WTC11 (cell line): ENCODE data around the gene PCSK2. TPM values are rescaled to one million over a fixed set of nuclear protein-coding genes. Genes with fewer than 3 reads are reported as not detected.

Experiments
- ATAC-seq: fragments of 200-7000 bp; cut with Tn5 transposase; 2 replicates; pipeline ENCODE4 v1.10.0; 2021; ENCODE audit warnings: mild to moderate bottlenecking, moderate library complexity
- CTCF ChIA-PET: fragments of 300-600 bp; sonication (Branson Sonifier 250); formaldehyde crosslinking; loops from one replicate; lab custom pipeline; 2021; ENCODE audit warnings: antibody characterized with exemption; lab: Charles Lee
- POLR2A ChIA-PET: fragments of 350-600 bp; sonication (Branson Sonifier 250); formaldehyde crosslinking; loops from one replicate; lab custom pipeline; 2021; ENCODE audit warnings: antibody characterized with exemption; lab: Charles Lee
- DNase-seq: peaks from one replicate; pipeline ENCODE4 v3.0.0; 2021; ENCODE audit warnings: low spot score
- H3K27ac Mint-ChIP-seq: 2 replicates; pipeline ENCODE4 v1.8.0; 2021; ENCODE audit warnings: mixed read lengths
- H3K27me3 Mint-ChIP-seq: 2 replicates; pipeline ENCODE4 v1.8.0; 2021; ENCODE audit warnings: low read depth, mild to moderate bottlenecking, moderate library complexity, mixed read lengths
- H3K36me3 Mint-ChIP-seq: 2 replicates; pipeline ENCODE4 v1.8.0; 2021; ENCODE audit warnings: mixed read lengths
- H3K4me1 Mint-ChIP-seq: 2 replicates; pipeline ENCODE4 v1.8.0; 2022; ENCODE audit warnings: mixed read lengths
- H3K4me3 Mint-ChIP-seq: 2 replicates; pipeline ENCODE4 v1.8.0; 2021; ENCODE audit warnings: mild to moderate bottlenecking, moderate library complexity, mixed read lengths
- H3K9me3 Mint-ChIP-seq: 2 replicates; pipeline ENCODE4 v1.8.0; 2021; ENCODE audit warnings: mixed read lengths
- ATF1 ChIP-seq: sonication (generic); formaldehyde crosslinking; IDR thresholded peaks from 2 replicates; pipeline ENCODE4 v1.8.1; 2023; ENCODE audit warnings: mild to moderate bottlenecking, moderate library complexity, missing genetic modification reagents
- CBFB ChIP-seq: sonication (generic); formaldehyde crosslinking; IDR thresholded peaks from 2 replicates; pipeline ENCODE4 v1.8.1; 2022; ENCODE audit warnings: mild to moderate bottlenecking, low read depth, missing genetic modification reagents
- CREB1 ChIP-seq: sonication (generic); formaldehyde crosslinking; IDR thresholded peaks from 2 replicates; pipeline ENCODE4 v1.8.0; 2023; ENCODE audit warnings: mild to moderate bottlenecking, missing genetic modification reagents
- ETV6 ChIP-seq: sonication (generic); formaldehyde crosslinking; IDR thresholded peaks from 2 replicates; pipeline ENCODE4 v1.8.1; 2022; ENCODE audit warnings: mild to moderate bottlenecking, missing genetic modification reagents
- FOXP1 ChIP-seq: sonication (generic); formaldehyde crosslinking; IDR thresholded peaks from 2 replicates; pipeline ENCODE4 v1.8.0; 2022; ENCODE audit warnings: missing genetic modification reagents, mild to moderate bottlenecking, moderate library complexity, borderline replicate concordance
- NFATC4 ChIP-seq: fragments of 250-450 bp; sonication (Bioruptor Pico); IDR thresholded peaks from 2 replicates; pipeline ENCODE4 v1.9.0; 2021; ENCODE audit warnings: mild to moderate bottlenecking
- NR3C1 ChIP-seq: sonication (generic); formaldehyde crosslinking; conservative IDR thresholded peaks from 2 replicates; pipeline ENCODE4 v1.8.1; 2023; ENCODE audit warnings: low read depth, mild to moderate bottlenecking, missing genetic modification reagents
- SMAD3 ChIP-seq: sonication (generic); formaldehyde crosslinking; IDR thresholded peaks from 2 replicates; pipeline ENCODE4 v1.8.0; 2022; ENCODE audit warnings: missing genetic modification reagents, mild to moderate bottlenecking, borderline replicate concordance
- TP53 ChIP-seq: sonication (generic); formaldehyde crosslinking; IDR thresholded peaks from 2 replicates; pipeline ENCODE4 v1.8.1; 2023; ENCODE audit warnings: mild to moderate bottlenecking, missing genetic modification reagents
- ZNF396 ChIP-seq: fragments of 250-450 bp; sonication (Bioruptor Pico); IDR thresholded peaks from 2 replicates; pipeline ENCODE4 v1.8.0; 2021; ENCODE audit warnings: mild to moderate bottlenecking, moderate library complexity, borderline replicate concordance
- total RNA-seq: library from RNA; stranded (reverse); gene quantifications from 3 replicates; pipeline ENCODE4 v1.2.3, GENCODE V29; 2021
- TF ChIP-seq, protein P1 (sequence below): fragments of 200-600 bp; IDR thresholded peaks from 2 replicates; pipeline ENCODE4 v1.8.0; 2022; ENCODE audit warnings: antibody characterized with exemption
- TF ChIP-seq, protein P2 (sequence below): fragments of 250-450 bp; sonication (Bioruptor Pico); IDR thresholded peaks from 2 replicates; pipeline ENCODE4 v1.9.0; 2021; ENCODE audit warnings: mild to moderate bottlenecking
- TF ChIP-seq, protein P3 (sequence below): sonication (generic); formaldehyde crosslinking; IDR thresholded peaks from 2 replicates; pipeline ENCODE4 v1.8.0; 2022; ENCODE audit warnings: mild to moderate bottlenecking, missing genetic modification reagents

The PCSK2 gene
- total RNA-seq, 1 experiment from 2014 or later = 0.74 TPM

DNA sequence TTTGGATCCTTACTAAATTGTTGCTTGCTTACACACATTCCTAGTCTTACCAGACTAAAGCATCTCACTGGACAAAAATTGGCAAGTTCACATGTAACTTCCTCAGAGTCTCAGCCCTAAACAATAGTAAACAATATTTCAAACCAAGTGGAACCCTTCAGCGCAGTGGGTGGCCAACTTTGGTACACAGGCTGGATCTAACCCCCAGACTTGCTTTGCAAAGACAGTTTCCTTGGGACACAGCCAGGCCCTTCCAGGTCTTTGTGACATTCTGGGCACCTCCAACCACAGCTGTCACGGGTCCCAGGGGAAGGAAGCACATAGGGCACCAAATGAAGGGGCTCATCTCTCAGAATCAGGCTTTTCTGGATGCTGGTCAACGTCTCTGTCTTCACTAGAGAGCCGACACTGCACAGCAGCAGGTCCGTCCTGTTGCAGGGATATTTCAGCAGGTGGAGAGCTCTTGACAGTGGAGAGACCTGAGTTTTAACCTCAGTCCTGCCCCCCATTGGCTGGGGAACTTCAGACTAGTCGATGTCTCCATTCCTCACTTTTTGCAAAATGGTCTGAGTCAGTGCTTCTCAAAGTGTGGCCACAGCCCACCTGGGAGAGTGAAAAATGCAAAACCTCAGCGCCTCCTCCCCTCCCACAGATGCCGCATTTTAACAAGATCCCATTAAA lies 212.9 kb downstream of the PCSK2 start:
- H3K4me3 Mint-ChIP-seq = no peak overlapping the region
- CTCF ChIA-PET = interaction anchor here (0.6 to 1.0 kb wide), 2 partner anchors 168 to 635 kb away, joined by 3 to 5 read pairs; no protein-coding TSS in a partner anchor
- H3K27me3 Mint-ChIP-seq = no peaks in the 10 kb centered on the region
- POLR2A ChIA-PET = no interaction called here
- H3K4me1 Mint-ChIP-seq = no peaks in the 10 kb centered on the region
- H3K9me3 Mint-ChIP-seq = peaks cover 3% of the 10 kb centered on the region; the same call in 1 of the 2 replicates
- DNase-seq = no peak
- TF ChIP-seq SMAD3 (no peak), TP53 (no peak), FOXP1 (CRISPR knock-in tag) (no peak), ATF1 (CRISPR knock-in tag) (no peak), ETV6 (CRISPR knock-in tag) (no peak)
- TF ChIP-seq, protein P1, sequence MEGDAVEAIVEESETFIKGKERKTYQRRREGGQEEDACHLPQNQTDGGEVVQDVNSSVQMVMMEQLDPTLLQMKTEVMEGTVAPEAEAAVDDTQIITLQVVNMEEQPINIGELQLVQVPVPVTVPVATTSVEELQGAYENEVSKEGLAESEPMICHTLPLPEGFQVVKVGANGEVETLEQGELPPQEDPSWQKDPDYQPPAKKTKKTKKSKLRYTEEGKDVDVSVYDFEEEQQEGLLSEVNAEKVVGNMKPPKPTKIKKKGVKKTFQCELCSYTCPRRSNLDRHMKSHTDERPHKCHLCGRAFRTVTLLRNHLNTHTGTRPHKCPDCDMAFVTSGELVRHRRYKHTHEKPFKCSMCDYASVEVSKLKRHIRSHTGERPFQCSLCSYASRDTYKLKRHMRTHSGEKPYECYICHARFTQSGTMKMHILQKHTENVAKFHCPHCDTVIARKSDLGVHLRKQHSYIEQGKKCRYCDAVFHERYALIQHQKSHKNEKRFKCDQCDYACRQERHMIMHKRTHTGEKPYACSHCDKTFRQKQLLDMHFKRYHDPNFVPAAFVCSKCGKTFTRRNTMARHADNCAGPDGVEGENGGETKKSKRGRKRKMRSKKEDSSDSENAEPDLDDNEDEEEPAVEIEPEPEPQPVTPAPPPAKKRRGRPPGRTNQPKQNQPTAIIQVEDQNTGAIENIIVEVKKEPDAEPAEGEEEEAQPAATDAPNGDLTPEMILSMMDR = no peak
- peak; percentile 33 for ATAC-seq
- no peaks in the 10 kb centered on the region for H3K36me3 Mint-ChIP-seq
- no peak overlapping the region for H3K27ac Mint-ChIP-seq

DNA sequence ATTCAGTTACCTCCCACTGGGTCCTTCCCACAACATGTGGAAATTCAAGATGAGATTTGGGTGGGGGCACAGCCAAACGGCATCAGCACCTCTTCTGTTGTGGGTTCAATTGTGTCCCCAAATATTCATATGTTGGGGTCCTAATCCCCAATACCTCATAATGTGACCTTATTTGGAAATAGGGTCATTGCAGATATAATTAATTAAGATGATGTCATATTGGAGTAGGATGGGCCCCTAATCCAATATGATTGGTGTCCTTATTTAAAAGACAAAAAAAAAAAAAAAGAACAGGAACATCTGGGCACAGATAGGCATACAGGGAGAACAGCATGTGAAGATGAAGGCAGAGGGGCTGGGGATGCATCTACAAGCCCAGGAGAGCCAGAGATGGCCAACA lies 214.9 kb downstream of the PCSK2 start:
- H3K27ac Mint-ChIP-seq = no peak overlapping the region
- no peak for DNase-seq
- ATAC-seq = no peak
- POLR2A ChIA-PET = no interaction called here
- no peak overlapping the region for H3K4me3 Mint-ChIP-seq
- no peaks in the 10 kb centered on the region for H3K27me3 Mint-ChIP-seq
- peaks cover 3% of the 10 kb centered on the region; the same call in 1 of the 2 replicates for H3K9me3 Mint-ChIP-seq
- no peak for TF ChIP-seq CREB1 (CRISPR knock-in tag)
- TF ChIP-seq, all 79 proteins: peak for 0
- no peaks in the 10 kb centered on the region for H3K4me1 Mint-ChIP-seq
- no peaks in the 10 kb centered on the region for H3K36me3 Mint-ChIP-seq
- CTCF ChIA-PET = interaction anchor here (1.2 to 1.3 kb wide), 2 partner anchors 11 to 215 kb away, joined by 12 to 13 read pairs; partner anchors contain the start of gene PCSK2

DNA sequence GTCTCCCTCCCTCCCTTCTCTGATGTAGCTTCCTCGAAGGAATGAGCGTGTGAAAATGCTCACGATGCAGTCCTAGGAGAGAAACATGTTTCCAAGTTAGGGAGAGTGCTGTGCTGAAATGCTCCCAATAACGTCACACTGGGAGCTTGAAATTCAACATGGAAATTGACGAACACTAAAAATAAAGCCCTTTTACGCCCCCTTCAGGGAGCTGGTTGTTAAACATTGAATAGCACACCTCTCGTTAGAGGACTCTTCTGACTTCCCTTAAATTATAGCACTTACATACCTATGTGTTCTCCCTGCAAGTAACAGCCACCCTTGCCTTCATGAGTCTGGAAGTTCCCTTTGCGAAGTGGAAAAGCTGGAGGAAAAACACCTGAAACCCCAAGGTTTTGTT lies 215.7 kb downstream of the PCSK2 start:
- Mint-ChIP-seq H3K36me3 (no peaks in the 10 kb centered on the region), H3K9me3 (peaks cover 3% of the 10 kb centered on the region; the same call in 1 of the 2 replicates), H3K27me3 (no peaks in the 10 kb centered on the region), H3K4me1 (no peaks in the 10 kb centered on the region)
- ATAC-seq (peak; percentile 70), DNase-seq (peak; percentile 38)
- TF ChIP-seq, protein P1 = peak; percentile 37; the same call in 1 of the 2 replicates
- TF ChIP-seq TP53 = no peak
- TF ChIP-seq, all 79 proteins: peak for 1
- Mint-ChIP-seq H3K4me3 (no peak overlapping the region), H3K27ac (no peak overlapping the region)
- ChIA-PET POLR2A (no interaction called here), CTCF (interaction anchor here (0.6 to 1.4 kb wide), 21 partner anchors 10 to 641 kb away, joined by 3 to 23 read pairs (median 4); partner anchors contain the start of gene PCSK2)

DNA sequence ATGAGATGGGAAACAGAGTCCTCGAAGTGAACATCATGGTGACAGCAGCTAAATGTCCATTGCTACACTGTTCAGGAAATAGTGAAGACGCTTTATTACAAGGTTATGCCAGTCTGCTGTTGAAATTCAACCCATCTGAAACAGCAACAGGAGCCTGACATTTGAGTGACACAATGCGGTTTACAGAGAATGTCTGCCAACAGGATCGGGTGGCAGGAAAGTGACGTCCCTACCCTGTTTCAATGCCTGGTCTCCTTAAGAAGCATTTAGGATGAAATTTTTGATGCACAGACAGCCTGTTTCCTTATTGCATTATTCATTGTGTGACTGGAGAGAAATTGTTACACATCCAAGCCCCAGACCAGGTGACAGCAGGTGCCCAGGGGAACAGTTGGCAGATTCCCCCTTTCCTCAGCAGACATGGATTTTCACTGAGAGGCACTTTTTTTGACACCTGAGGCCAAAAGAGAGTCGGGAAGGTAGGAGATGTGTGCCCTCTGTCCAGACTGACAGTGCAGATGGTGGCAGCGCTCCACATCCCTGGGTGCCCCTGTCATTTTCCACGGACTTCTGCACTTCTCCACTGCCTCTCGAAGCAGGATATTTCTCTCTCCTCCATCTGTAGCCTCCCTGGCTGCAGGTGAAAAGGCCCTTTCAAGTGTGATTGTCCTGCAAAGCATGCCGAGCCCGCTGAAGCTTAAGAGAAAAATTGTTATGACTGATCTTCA lies 216.5 kb downstream of the PCSK2 start:
- ATAC-seq = no peak
- TF ChIP-seq, protein P2, sequence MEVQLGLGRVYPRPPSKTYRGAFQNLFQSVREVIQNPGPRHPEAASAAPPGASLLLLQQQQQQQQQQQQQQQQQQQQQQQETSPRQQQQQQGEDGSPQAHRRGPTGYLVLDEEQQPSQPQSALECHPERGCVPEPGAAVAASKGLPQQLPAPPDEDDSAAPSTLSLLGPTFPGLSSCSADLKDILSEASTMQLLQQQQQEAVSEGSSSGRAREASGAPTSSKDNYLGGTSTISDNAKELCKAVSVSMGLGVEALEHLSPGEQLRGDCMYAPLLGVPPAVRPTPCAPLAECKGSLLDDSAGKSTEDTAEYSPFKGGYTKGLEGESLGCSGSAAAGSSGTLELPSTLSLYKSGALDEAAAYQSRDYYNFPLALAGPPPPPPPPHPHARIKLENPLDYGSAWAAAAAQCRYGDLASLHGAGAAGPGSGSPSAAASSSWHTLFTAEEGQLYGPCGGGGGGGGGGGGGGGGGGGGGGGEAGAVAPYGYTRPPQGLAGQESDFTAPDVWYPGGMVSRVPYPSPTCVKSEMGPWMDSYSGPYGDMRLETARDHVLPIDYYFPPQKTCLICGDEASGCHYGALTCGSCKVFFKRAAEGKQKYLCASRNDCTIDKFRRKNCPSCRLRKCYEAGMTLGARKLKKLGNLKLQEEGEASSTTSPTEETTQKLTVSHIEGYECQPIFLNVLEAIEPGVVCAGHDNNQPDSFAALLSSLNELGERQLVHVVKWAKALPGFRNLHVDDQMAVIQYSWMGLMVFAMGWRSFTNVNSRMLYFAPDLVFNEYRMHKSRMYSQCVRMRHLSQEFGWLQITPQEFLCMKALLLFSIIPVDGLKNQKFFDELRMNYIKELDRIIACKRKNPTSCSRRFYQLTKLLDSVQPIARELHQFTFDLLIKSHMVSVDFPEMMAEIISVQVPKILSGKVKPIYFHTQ (CRISPR knock-in tag) = no peak
- TF ChIP-seq NR3C1 (CRISPR knock-in tag) = no peak
- TF ChIP-seq NFATC4 (CRISPR knock-in tag) = no peak
- TF ChIP-seq CBFB (CRISPR knock-in tag) = no peak
- no peak for TF ChIP-seq ZNF396
- TF ChIP-seq, protein P3, sequence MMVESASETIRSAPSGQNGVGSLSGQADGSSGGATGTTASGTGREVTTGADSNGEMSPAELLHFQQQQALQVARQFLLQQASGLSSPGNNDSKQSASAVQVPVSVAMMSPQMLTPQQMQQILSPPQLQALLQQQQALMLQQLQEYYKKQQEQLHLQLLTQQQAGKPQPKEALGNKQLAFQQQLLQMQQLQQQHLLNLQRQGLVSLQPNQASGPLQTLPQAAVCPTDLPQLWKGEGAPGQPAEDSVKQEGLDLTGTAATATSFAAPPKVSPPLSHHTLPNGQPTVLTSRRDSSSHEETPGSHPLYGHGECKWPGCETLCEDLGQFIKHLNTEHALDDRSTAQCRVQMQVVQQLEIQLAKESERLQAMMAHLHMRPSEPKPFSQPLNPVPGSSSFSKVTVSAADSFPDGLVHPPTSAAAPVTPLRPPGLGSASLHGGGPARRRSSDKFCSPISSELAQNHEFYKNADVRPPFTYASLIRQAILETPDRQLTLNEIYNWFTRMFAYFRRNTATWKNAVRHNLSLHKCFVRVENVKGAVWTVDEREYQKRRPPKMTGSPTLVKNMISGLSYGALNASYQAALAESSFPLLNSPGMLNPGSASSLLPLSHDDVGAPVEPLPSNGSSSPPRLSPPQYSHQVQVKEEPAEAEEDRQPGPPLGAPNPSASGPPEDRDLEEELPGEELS (CRISPR knock-in tag) = no peak
- Mint-ChIP-seq H3K27ac (no peak overlapping the region), H3K36me3 (no peaks in the 10 kb centered on the region), H3K9me3 (peaks cover 3% of the 10 kb centered on the region; the same call in 1 of the 2 replicates), H3K4me3 (no peak overlapping the region), H3K4me1 (no peaks in the 10 kb centered on the region), H3K27me3 (no peaks in the 10 kb centered on the region)
- POLR2A ChIA-PET = no interaction called here
- no peak for DNase-seq
- CTCF ChIA-PET = interaction anchor here (0.6 to 1.4 kb wide), 18 partner anchors 11 to 641 kb away, joined by 3 to 23 read pairs (median 5); partner anchors contain the start of gene PCSK2
